Skeletal muscle tissue (tissue), 4 donors: Measurements from ENCODE around the gene MFSD8. TPM values are rescaled to one million over a fixed set of nuclear protein-coding genes. Genes with fewer than 3 reads are reported as not detected.
"Not testable (repeated sequence)": the region's sequence is repeated elsewhere in the genome, so short reads cannot be mapped to it uniquely, and the experiment has no call there.

Experiments
- H3K27ac ChIP-seq: one replicate; pipeline ENCODE4 v1.7.0; 2013; ENCODE audit warnings: mild to moderate bottlenecking, low read depth, low read length, inconsistent platforms
- H3K27me3 ChIP-seq, 3 donors: one replicate each; pipeline ENCODE4 v1.7.0; 2013; ENCODE audit warnings: low read length in 3 of 3; ENCODE audit not compliant: control insufficient read depth in 3 of 3, insufficient read depth in 3 of 3
- H3K36me3 ChIP-seq, 3 donors: one replicate each; pipeline ENCODE4 v1.7.0; 2013; ENCODE audit warnings: low read length in 3 of 3; ENCODE audit not compliant: control insufficient read depth in 3 of 3, insufficient read depth in 3 of 3
- H3K4me1 ChIP-seq, 3 donors: one replicate each; pipeline ENCODE4 v1.7.0; 2013; ENCODE audit warnings: low read length in 3 of 3, mild to moderate bottlenecking in 3 of 3; ENCODE audit not compliant: control insufficient read depth in 3 of 3, insufficient read depth in 3 of 3
- H3K4me3 ChIP-seq, 3 donors: one replicate each; pipeline ENCODE4 v1.7.0; 2013; ENCODE audit warnings: low read length in 3 of 3
- H3K9ac ChIP-seq, 3 donors: one replicate each; pipeline ENCODE4 v1.7.0; 2013; ENCODE audit warnings: low read length in 3 of 3, mild to moderate bottlenecking in 3 of 3, moderate library complexity in 2 of 3, low read depth in 1 of 3
- H3K9me3 ChIP-seq, 3 donors: one replicate each; pipeline ENCODE4 v1.7.0; 2013; ENCODE audit warnings: low read length in 3 of 3; ENCODE audit not compliant: control insufficient read depth in 3 of 3
- total RNA-seq: library from RNA; depleted of rRNA; stranded (reverse); fragments of >200 nt; gene quantifications from one replicate; pipeline ENCODE4 v1.2.3, GENCODE V29; 2014
- donor health status: Osteomylitis.

Gene MFSD8
- total RNA-seq, 1 donor from 2014 or later: 37.1 TPM

GRCh38 chr4:127959794-127960193 lies 5.2 kb downstream of the MFSD8 start:
- Histone ChIP-seq H3K27ac (no peak overlapping the region), H3K9me3 (no peaks in the 10 kb centered on the region)

GRCh38 chr4:127957105-127957504 lies 7.9 kb downstream of the MFSD8 start:
- no peaks in the 10 kb centered on the region for H3K4me1 ChIP-seq
- H3K27me3 ChIP-seq: no peaks in the 10 kb centered on the region
- H3K9ac ChIP-seq: no peak overlapping the region
- peaks cover 2 to 5% (median 5%) of the 10 kb centered on the region in 3 donors for H3K36me3 ChIP-seq
- H3K27ac ChIP-seq: no peak overlapping the region
- H3K9me3 ChIP-seq: no peaks in the 10 kb centered on the region
- H3K4me3 ChIP-seq: no peak overlapping the region

More at GRCh38 chr4:127959794-127960193, 5.2 kb downstream of the MFSD8 start:
- no peak overlapping the region for H3K9ac ChIP-seq
- H3K36me3 ChIP-seq: peaks cover 2 to 6% (median 5%) of the 10 kb centered on the region in 3 donors
- H3K27me3 ChIP-seq: no peaks in the 10 kb centered on the region
- no peak overlapping the region for H3K4me3 ChIP-seq
- H3K4me1 ChIP-seq: peaks cover 0 to 3% (median 0%) of the 10 kb centered on the region in 3 donors

GRCh38 chr4:127936974-127937373 lies 28.0 kb downstream of the MFSD8 start:
- no peaks in the 10 kb centered on the region for H3K9me3 ChIP-seq
- no peak overlapping the region for H3K27ac ChIP-seq
- H3K9ac ChIP-seq: no peak overlapping the region
- no peak overlapping the region for H3K4me3 ChIP-seq
- H3K36me3 ChIP-seq: peaks cover 0 to 7% (median 5%) of the 10 kb centered on the region in 3 donors
- H3K4me1 ChIP-seq: no peaks in the 10 kb centered on the region
- no peaks in the 10 kb centered on the region for H3K27me3 ChIP-seq

GRCh38 chr4:127931836-127932235 lies 33.1 kb downstream of the MFSD8 start:
- not testable (repeated sequence) for H3K27me3 ChIP-seq, H3K27ac ChIP-seq
- peaks cover 11 to 14% (median 11%) of the 10 kb centered on the region in 3 donors for H3K36me3 ChIP-seq

GRCh38 chr4:127930175-127930574 lies 34.8 kb downstream of the MFSD8 start:
- H3K4me1 ChIP-seq: no peaks in the 10 kb centered on the region
- H3K9me3 ChIP-seq: no peaks in the 10 kb centered on the region
- no peak overlapping the region for H3K4me3 ChIP-seq
- peaks cover 11 to 18% (median 14%) of the 10 kb centered on the region in 3 donors for H3K36me3 ChIP-seq
- H3K27ac ChIP-seq: no peak overlapping the region
- H3K27me3 ChIP-seq: no peaks in the 10 kb centered on the region
- H3K9ac ChIP-seq: no peak overlapping the region

More at GRCh38 chr4:127931836-127932235, 33.1 kb downstream of the MFSD8 start:
- not testable (repeated sequence) for H3K9ac ChIP-seq, H3K4me1 ChIP-seq, H3K9me3 ChIP-seq, H3K4me3 ChIP-seq

GRCh38 chr4:127925720-127926119 lies 39.3 kb downstream of the MFSD8 start:
- H3K27ac ChIP-seq, H3K9ac ChIP-seq, H3K27me3 ChIP-seq, H3K4me3 ChIP-seq, H3K4me1 ChIP-seq, H3K9me3 ChIP-seq: not testable (repeated sequence)
- H3K36me3 ChIP-seq: peaks cover 7 to 25% (median 20%) of the 10 kb centered on the region in 3 donors

- H3K9me3 ChIP-seq: no peaks in the 10 kb centered on the region
- H3K9ac ChIP-seq: no peak overlapping the region
- H3K27ac ChIP-seq: no peak overlapping the region
- H3K36me3 ChIP-seq: peaks cover 3 to 22% (median 15%) of the 10 kb centered on the region in 3 donors
- H3K4me1 ChIP-seq: peaks cover 0 to 3% (median 0%) of the 10 kb centered on the region in 3 donors
- no peaks in the 10 kb centered on the region for H3K27me3 ChIP-seq
- H3K4me3 ChIP-seq: no peak overlapping the region
These were observed 42.7 kb downstream of the MFSD8 start for GRCh38 chr4:127922226-127922625.

- Histone ChIP-seq H3K9ac (no peak overlapping the region), H3K4me3 (no peak overlapping the region), H3K27me3 (no peaks in the 10 kb centered on the region), H3K9me3 (no peaks in the 10 kb centered on the region), H3K27ac (no peak overlapping the region), H3K36me3 (peaks cover 3 to 18% (median 16%) of the 10 kb centered on the region in 3 donors), H3K4me1 (peaks cover 0 to 12% (median 0%) of the 10 kb centered on the region in 3 donors)
These were observed 44.5 kb downstream of the MFSD8 start for GRCh38 chr4:127920521-127920920.

GRCh38 chr4:127917151-127917550 lies 47.8 kb downstream of the MFSD8 start:
- Histone ChIP-seq H3K27me3 (no peaks in the 10 kb centered on the region), H3K4me1 (peaks cover 0 to 12% (median 0%) of the 10 kb centered on the region in 3 donors), H3K9ac (no peak overlapping the region), H3K9me3 (no peaks in the 10 kb centered on the region), H3K27ac (no peak overlapping the region), H3K4me3 (no peak overlapping the region), H3K36me3 (peaks cover 3 to 18% (median 14%) of the 10 kb centered on the region in 3 donors)

- Histone ChIP-seq H3K9me3 (no peaks in the 10 kb centered on the region), H3K36me3 (peaks cover 3 to 15% (median 13%) of the 10 kb centered on the region in 3 donors), H3K4me1 (peaks cover 0 to 12% (median 0%) of the 10 kb centered on the region in 3 donors), H3K27ac (no peak overlapping the region), H3K27me3 (no peaks in the 10 kb centered on the region), H3K9ac (no peak overlapping the region), H3K4me3 (no peak overlapping the region)
These were observed 48.5 kb downstream of the MFSD8 start for GRCh38 chr4:127916512-127916911.
